Endothelial cell of hepatic sinusoid (primary cell): ENCODE measurements around the gene GINS2.

Experiments used
- in situ Hi-C: cut with HindIII; loops from 2 replicates; pipeline ENCODE4 v1.10.0; 2017; ENCODE audit warnings: low sequenced_read_pairs

Gene GINS2

DNA sequence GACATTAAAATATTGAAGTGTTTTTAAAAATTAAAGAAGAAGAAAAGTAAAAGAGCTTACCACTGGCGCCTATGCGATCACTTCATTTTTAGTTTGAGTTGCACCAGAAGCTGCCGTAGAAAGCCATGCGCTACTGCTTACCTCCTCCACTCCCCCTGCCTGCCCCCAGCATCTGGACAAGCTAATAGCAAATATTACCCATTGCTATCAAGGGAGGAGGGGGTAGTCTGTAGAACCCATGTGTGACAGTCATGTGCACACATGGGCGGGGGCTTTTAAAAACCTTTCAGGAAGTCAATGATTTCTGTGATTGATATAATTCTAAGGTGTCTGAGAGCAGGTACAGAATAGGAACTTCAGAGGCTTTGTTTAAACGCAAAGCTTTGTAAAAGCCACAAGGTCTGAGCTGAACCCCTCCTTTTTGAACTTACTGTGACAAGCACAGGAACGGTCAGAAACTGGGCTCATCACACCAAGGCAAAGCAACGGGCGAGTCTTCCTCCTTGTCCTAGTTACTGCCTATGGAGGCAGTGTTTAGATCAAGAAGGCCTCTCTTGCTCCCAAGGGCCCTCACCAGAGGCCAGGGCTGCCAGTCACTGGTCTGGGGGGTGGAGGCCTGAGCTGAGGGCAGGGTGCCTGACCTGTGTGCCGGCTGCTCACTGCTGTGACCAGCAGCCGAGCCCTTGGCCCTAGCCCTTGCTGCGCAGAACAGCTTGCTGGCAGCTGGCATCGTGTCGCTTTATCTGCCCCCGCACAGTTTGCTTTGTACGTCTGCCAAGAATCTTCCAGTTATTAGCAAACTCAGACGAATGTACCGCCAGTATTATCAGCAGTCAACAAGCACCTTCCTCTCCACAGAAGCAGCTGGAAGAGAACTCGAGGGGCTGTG, 15.0 kb downstream of the GINS2 start:
- in situ Hi-C loops: no loop called here

DNA sequence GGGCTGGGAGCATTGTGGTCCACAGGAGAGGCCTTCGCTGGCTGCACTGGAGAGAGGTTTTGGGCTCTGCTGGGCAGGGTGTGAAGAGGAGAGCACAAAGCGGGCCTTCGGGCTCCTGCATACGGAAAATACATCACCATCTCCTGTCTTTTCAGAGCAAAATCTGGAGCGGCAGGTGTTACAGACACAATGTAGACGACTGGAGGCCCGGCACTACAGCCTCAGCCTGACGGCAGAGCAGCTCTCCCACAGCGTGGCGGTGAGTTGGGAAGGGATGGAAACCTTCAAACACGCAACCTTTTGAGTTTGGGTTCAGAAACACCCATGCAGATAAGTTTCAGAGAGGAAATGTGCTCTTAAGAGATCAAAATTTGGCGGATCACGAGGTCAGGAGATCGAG, 17.9 kb downstream of the GINS2 start:
- in situ Hi-C loops: no loop called here

DNA sequence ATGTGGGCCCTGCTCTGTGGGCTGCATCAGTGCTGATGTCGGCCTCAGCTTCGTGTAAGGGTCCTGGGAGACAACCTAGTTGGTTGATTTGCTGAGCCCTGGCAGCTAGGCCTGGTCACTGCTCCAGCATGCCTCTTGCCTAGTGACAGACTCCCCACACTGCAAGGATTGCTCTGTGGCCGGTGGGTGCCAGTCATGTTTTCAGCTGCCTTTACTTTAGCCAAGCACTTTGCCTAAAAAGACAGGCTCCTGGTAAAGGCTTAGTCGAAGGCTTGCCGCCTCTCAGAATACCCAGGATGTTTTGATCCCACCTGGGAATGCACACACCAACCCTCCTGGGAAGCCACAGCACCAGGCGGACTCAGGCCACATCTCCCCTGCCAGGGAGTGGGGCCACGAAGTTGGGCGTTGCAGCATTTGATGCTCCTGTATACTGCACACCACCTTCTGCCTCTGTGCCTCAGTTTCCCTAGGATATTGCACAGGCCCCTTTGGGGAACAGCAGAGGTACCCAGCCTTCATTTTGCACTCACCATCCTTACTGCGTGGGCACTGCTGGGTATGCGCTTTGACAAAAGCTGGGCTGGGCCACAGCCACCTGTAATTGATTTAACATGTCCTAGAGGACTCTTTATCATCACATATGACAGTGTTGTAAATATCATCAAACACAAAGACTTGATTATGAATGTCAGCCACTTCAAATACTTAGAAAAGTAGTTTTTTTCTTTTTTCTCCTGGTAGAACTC, 19.9 kb downstream of the GINS2 start:
- in situ Hi-C loops: no loop called here

DNA sequence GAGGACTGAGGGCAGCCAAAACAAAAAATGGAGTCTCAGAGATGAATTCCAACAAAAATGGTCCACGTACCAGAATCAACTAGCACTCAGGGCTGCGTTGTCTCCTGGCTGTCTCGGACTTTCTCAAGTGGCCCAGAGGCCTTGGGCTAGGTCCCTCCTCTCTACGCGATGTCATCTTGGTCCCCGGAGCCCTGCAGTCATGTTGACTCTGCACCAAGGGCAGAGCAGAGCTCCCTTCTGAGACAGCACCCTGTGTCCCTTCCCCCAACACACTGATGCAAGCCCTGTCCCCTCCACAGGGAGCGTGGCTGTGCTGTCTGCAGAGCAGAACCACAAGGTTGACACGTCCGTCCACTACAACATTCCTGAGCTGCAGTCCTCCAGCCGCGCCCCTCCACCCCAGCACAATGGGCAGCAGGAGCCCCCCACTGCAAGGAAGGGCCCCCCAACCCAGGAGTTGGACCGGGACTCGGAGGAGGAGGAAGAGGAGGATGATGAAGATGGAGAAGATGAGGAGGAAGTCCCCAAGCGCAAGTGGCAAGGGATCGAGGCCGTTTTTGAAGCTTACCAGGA, 20.8 kb downstream of the GINS2 start:
- in situ Hi-C loops: no loop called here

DNA sequence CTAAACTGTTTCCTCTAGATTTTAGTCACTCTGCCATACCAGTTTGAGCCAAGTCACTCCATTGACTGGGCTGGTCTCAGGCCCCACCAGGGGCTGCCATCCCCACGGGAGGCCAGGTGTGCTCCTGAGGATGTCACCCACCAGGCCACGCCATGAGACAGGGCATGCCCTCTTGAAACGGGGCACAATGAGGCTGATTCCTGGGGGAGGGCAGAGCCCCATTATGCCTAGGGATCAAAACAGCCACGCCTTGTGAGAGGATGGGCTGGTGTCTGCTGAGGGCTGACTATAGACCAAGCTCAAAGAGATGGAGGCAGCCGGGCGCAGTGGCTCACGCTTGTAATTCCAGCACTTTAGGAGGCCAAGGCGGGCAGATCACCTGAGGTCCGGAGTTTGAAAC, 21.5 kb downstream of the GINS2 start:
- in situ Hi-C loops: no loop called here

DNA sequence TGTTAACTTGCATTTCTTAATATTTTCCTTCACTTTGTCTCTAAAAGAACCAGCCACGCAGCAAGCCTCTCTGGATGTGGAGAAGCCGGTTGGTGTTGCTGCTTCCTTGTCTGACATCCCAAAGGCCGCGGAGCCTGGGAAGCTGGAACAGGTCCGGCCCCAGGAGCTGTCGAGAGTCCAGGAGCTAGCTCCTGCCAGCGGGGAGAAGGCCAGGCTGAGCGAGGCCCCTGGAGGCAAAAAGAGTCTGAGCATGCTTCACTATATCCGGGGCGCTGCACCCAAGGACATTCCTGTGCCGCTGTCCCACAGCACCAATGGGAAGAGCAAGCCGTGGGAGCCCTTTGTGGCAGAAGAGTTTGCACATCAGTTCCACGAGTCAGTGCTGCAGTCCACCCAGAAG, 22.8 kb downstream of the GINS2 start:
- in situ Hi-C loops: no loop called here

DNA sequence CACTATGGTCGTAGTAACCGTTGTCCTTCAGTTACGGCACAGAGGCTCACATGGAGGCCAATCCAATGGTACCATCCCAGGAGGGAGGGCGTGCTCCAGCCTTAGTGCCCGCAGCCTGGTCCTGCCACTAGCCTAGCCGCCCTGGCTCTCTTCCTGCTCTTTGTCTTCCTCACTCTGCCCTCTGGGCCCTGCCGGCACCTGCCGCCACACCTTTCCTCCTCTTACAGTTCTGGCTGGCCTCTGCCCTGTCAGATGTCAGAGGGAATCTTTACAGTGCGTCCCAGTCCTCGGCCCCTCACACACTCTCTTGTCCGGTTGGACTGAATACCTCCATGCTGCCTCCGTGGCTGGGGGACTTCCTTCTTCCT, 23.4 kb downstream of the GINS2 start:
- in situ Hi-C loops: no loop called here

DNA sequence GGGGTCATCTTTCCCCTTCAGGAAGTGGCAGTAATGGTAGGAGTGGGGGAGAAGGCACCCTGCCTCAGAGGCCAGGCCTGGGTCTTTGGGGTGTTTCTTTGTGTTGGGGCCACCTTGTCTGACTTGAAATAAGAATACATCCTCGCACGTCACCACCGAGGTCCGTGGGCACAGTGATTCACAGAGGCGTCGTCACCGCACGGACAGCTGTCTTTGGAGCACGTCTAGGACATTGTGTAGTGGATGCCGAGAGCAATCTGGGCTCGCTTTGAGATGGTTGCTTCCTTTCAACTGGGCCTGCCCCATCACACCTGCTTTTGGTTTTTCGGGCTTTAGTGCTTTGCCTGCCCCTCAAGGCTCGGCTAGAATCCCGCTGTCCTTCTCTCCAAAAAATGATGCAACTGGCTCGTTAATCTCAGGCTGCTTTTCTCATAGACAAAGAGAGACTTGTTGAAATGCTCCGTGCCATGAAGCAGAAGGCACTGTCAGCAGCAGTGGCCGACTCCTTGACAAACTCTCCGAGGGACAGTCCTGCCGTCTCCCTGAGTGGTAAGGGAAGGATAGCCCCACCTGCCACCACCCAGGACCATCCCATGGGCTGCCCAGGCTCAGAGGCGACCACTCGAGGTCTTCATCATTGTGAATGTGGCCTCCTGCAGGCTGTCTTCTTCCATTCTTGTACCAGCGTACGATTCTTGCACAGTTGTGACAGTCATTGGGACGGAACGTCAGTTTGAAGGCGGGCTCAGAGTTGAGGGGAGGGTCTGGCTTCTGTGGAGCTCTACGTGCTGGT, 24.0 kb downstream of the GINS2 start:
- in situ Hi-C loops: no loop called here

DNA sequence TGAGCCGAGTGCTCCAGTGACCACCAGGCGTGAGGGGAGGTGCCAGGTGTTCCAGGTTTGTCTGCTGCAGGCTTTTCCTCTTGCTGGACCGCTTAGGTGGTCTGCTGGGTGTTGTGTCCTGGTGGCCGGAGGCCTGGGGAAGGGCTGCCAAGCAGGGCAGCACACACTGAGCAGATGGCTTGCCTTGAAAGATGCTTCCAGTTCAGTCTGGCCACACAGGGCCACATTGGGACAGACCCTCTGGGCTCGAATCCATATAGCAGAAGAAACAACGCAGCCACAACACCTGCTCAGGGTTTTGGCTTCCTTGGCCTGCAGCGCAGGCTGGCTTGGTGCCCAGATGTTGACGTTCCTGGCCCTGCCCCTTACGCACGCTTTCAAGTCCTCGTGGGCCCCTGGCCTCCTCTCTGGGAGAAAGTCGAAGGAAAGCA, 24.8 kb downstream of the GINS2 start:
- in situ Hi-C loops: no loop called here

DNA sequence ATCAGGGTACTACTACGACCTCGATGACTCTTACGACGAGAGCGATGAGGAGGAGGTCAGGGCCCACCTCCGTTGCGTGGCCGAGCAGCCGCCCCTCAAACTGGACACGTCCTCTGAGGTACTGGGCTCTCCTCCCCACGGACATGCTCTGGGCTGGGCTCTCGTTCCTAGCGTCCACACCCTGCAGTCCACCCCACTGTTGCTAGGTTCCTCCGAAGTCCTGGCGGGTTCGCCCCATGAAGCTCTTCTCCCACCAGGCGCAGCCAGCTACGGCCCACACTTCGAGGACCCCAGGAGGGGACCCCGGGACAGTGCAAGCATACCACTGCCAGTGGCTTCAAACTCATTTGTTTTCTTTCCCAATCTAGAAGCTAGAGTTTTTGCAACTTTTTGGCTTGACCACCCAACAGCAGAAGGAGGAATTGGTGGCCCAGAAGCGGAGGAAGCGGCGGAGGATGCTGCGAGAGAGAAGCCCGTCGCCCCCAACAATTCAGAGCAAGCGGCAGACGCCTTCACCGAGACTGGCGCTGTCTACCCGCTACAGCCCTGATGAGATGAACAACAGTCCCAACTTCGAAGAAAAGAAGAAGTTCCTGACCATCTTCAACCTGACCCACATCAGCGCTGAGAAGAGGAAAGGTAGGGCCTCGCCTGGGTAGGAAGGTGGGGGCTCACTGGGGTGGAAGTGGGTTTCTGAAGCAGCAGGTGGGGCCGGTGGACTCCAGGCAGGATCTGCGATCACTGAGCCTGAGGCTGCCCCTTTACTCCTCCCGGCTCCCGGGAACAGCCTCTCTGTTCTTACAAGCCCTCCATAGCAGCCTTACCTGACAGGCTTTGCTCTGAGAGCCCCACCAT, 25.6 kb downstream of the GINS2 start:
- in situ Hi-C loops: no loop called here

DNA sequence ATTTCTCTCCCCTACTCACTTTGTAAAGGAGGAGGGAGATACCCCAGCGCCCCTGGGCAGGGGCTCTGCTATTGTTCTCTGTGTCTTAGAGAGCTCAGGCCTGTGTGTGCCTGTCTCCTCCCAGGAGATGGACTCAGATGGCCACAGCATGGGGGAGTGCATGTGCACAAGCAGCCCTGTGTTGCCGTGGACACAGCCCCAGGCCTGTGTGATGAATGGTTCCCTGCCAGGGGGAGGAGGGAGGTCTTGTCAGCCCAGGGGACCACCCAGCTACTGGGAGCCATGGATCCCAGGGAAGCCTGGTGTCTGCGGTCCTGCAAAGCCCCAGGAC, 26.3 kb downstream of the GINS2 start:
- in situ Hi-C loops: no loop called here

DNA sequence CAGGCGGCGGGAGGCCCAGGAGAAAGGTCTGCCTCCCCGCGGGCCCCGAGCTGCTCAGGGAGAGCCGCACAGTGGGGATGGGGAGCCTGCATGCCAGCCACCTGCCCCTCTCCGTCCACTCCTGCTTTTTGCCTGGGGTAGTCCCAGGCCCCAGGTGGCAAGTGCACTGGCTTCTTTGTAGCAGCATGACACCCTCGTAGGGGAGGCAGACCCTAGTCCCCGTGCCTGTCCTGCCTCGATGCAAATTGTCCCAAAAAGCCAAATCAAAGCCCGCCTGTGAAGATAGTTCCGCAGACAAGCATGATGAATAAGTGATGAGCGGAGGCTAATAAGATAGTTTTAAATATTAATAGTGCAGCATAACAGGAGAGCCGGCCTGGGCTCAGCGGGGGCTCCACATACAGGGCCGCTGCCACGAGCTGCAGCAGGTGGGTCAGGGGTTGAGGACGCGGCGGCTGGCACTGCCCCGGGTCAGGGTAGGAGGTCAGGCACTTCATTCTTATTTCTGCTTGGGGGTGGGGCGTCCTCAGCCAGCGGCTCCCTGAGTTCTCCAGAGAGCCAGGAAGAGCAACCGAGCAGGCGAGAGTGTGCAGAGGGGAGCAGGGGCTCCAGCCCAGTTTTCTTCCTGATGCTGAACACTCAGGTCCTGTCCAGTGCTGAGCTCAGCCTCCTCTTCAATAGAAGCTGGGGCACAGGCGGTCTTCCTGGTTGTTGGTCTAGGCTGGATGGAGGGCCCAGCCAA, 26.8 kb downstream of the GINS2 start:
- in situ Hi-C loops: no loop called here

DNA sequence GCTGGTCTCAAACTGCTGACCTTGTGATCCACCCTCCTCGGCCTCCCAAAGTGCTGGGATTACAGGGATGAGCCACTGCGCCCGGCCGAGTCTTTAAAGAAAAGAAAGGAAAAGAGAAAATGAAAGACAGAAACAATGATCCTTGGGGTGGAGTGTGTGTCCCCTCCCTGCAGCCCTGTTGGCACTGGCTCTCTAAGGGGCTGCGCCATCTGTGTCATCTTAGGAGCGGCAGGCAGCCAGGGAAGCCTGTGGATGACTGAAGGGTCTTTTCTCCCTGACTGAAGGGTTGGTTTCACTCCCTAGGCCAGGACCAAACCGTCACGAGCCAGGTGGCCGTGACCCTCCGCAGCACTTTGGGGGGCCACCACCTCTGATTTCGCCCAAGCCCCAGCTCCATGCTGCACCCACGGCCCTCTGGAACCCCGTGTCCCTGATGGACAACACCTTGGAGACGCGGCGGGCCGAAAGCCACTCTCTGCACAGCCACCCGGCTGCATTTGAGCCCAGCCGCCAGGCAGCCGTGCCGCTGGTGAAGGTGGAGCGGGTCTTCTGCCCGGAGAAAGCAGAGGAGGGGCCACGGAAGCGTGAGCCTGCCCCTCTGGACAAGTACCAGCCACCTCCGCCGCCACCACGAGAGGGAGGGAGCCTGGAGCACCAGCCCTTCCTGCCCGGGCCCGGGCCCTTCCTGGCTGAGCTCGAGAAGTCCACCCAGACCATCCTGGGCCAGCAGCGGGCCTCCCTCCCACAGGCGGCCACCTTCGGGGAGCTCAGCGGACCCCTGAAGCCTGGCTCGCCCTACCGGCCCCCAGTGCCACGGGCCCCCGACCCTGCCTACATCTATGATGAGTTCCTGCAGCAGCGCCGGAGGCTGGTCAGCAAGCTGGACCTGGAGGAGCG, 27.7 kb downstream of the GINS2 start:
- in situ Hi-C loops: no loop called here

DNA sequence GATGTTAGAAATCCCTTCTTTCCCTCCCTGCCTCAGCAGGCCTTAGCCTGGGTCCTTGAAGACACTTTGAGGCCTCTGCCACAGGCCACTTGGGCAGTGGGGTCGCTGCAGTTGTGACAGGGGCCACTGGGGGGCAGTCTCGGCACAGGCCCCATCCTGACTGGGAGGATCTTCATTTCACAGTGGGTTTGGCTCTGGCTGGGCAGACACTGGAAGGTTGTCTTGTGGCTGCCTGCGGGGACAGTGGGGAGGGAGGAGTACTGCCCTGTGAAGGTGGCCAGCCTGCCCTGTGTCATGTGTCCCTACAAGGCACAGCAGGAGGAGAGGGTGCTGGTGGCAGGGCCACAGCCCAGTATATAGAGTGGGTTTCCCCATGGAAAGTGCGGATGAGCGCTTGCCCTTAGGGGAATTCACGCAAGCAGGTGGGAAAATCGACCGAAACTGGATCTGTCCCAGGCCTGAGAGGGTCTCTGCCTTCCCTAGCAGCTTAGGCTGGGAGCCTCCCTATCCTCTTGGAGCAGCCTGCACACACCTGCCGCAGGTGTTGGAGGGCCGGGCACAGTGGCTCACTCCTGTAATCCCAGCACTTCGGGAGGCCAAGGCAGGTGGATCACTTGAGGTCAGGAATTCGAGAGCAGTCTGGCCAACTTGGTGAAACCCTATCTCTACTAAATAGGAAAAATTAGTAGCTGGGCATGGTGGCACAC, 28.8 kb downstream of the GINS2 start:
- in situ Hi-C loops: loop anchor here (5.0 kb wide), 1 partner anchor 62 kb away; no protein-coding TSS in a partner anchor

DNA sequence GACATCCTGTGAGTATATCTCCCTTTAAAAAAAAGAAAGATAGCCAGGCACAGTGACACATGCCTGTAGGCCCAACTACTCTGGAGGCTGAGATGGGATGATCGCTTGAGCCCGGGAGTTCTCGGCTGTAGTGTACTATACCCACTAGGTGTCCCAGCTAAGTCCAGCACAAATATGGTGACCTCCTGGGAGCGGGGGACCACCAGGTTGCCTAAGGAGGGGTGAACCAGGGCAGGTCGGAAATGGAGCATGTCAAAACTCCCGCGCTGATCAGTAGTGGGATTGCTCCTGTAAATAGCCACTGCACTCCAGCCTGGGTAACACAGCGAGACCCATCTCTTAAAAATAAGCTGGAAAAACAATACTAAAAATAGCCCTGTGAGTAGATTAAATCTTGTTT, 29.4 kb downstream of the GINS2 start:
- in situ Hi-C loops: loop anchor here (5.0 kb wide), 1 partner anchor 63 kb away; no protein-coding TSS in a partner anchor

DNA sequence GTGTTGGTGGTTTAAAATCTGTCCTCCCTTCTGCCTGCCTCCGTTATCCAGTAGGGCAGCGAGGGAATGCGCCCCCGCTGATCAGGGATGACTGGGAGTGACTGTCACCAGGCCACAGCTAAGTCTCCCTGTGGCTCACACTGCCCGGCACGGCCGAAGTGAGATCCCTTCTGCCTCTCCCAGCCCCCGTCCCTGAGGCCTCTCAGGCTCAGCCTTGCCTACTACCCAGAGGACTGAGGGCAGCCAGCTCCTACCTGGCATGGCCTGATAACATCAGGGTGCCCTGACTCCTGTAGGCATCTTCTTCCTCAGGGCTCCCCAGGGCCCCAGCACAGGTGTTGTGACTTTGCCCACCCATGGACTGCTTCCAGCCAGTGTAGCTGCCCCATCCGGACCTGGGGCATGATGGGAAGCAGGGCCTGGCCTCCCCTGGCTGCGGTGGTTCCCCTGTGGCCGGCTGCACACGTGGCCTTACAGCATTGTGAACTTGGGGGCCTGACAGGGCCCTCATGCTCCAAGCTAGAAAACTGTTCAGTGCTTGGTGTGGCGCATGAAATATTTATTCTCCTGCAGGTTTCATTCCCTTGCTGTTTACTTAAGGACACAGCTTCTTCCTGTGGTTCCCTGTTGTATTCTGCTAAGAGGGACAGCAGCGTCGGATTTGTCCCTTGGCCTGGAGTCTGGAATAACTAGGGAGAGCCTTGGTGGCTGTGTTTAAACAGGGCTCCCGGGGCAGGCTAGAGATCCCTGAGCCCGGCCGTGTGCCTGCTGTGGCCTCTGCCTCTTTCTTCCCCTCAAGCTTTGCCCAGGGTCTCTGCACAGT, 30.0 kb downstream of the GINS2 start:
- in situ Hi-C loops: loop anchor here (5.0 kb wide), 1 partner anchor 64 kb away; no protein-coding TSS in a partner anchor

DNA sequence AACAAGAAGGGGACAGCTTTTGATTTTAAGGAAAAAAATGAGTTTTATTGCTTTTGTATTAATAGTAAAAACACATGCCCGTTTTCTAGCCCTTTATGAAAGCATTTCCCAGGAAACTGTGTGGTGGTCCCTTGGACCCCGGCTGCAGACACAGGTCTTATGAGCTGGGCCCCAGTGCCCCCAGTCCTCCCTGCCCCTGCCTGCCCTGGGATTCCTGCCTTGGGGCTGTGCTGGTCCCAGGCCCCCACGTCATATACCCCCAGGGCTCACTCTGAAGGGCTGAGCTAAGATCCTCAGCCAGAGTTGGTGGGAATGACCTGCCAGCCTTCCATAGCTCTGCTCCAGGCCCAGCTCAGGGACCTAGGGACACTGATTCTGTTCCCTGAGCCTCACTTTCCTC, 30.8 kb downstream of the GINS2 start:
- in situ Hi-C loops: loop anchor here (5.0 kb wide), 1 partner anchor 64 kb away; no protein-coding TSS in a partner anchor
